ENCODE results near the gene SAMHD1. TPM values are rescaled to one million over a fixed set of nuclear protein-coding genes. Genes with fewer than 3 reads are reported as not detected.

Gene SAMHD1
- total and polyA plus RNA-seq, 9 of the 15 experiments (the other 6 are each of a cell fraction or from before 2014, with no cell fraction given) = 6.8 to 20.4 (median 14.8) TPM

DNA sequence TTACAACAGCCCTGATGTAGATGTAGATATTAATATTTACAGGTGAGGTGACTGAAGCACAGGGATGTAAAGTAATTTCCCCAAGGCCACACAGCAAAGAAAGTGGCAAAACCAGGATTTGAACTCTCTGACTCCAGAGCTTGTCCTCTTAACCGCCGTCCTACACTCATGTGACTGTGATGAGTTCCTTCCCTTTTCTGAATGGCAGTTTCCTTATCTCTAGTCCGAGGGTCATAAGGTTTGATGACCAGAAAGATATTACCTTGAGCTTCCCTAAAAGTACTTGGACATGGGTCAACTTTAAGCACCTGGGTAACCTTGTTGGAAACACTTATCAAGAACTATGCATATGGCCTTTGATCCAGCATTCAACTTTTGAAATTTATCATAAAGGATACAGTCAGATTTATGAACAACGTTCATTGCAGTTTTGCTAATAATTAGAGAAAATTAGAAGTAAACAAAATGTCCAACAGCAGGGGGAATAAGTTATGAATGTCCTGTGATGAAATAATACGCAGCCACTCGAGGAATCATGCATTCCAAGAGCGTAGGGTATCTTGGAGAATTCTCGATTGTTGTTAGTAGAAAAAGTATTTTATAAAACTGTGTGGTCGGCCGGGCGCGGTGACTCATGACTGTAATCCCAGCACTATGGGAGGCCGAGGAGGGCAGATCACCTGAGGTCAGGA is 77.9 kb downstream of the SAMHD1 start (continued):
- TF ChIP-seq NKRF (IDR thresholded peaks at IDR 0.05; ENCODE audit: borderline replicate concordance) (no peak), ZNF41 (CRISPR knock-in tag; conservative IDR thresholded peaks at IDR 0.05) (no peak), ZNF133 (CRISPR knock-in tag; IDR thresholded peaks at IDR 0.05) (no peak), IRF2 (CRISPR knock-in tag; IDR thresholded peaks at IDR 0.05) (no peak), SREBF2 (CRISPR knock-in tag; IDR thresholded peaks at IDR 0.05) (no peak), ZMIZ1 (IDR thresholded peaks at IDR 0.05; ENCODE audit: low read depth in 2 of 2, low read length in 2 of 2) (no peak), ILK (tag; IDR thresholded peaks at IDR 0.05; ENCODE audit: borderline replicate concordance, low read depth) (no peak), NCOA1 (IDR thresholded peaks at IDR 0.05; ENCODE audit: low read depth) (no peak), PCBP2 (IDR thresholded peaks at IDR 0.05; ENCODE audit: low read depth, low read length, poor library complexity, severe bottlenecking) (no peak), BRF2 (IDR thresholded peaks at IDR 0.05; ENCODE audit: borderline replicate concordance, insufficient read depth, insufficient read length) (no peak), ZNF57 (CRISPR knock-in tag; IDR thresholded peaks at IDR 0.05) (no peak)

Data from K562 (cell line).